Caco-2 (cell line): ENCODE measurements around the gene PRKAR2B. TPM values are rescaled to one million over a fixed set of nuclear protein-coding genes. Genes with fewer than 3 reads are reported as not detected.
"Not testable (repeated sequence)": the region's sequence is repeated elsewhere in the genome, so short reads cannot be mapped to it uniquely, and the experiment has no call there.

Source experiments
- BruUV-seq: library from RNA; stranded (reverse); fragments of 400-500 nt; replicated peaks from 2 replicates; lab custom pipeline; 2021; lab: Mats Ljungman, UMichigan
- CTCF ChIA-PET: fragments of 300-600 bp; sonication (Branson Sonifier 250); formaldehyde crosslinking; loops from one replicate; lab custom pipeline; 2022; ENCODE audit warnings: antibody characterized with exemption; lab: Charles Lee
- POLR2A ChIA-PET: fragments of 300-600 bp; sonication (Branson Sonifier 250); formaldehyde crosslinking; loops from one replicate; lab custom pipeline; 2022; ENCODE audit warnings: antibody characterized with exemption; lab: Charles Lee
- DNase-seq, 2 experiments: peaks; one replicate each; pipeline versions ENCODE4 v3.0.0 to v3.0.0-alpha.2; 2020 to 2022
- H3K27me3 ChIP-seq: replicated peaks from 2 replicates; pipeline ENCODE4 v1.6.0; 2011; ENCODE audit warnings: low read length; ENCODE audit not compliant: control insufficient read depth, insufficient read depth
- H3K36me3 ChIP-seq: 2 replicates; pipeline ENCODE4 v1.5.1; 2011; ENCODE audit warnings: low read length; ENCODE audit not compliant: control insufficient read depth, insufficient read depth
- H3K4me1 ChIP-seq: fragments of 250-450 bp; sonication (Bioruptor Pico); 2 replicates; pipeline ENCODE4 v1.5.1; 2020; ENCODE audit warnings: mild to moderate bottlenecking
- H3K4me3 ChIP-seq: 2 replicates; pipeline ENCODE4 v1.5.1; 2011; ENCODE audit warnings: low read depth, mild to moderate bottlenecking, control low read depth, low read length
- H3K9me3 ChIP-seq: fragments of 250-450 bp; sonication (Bioruptor Pico); 2 replicates; pipeline ENCODE4 v1.5.1; 2020; ENCODE audit warnings: mild to moderate bottlenecking, moderate library complexity
- H3K27ac Mint-ChIP-seq: one replicate; pipeline ENCODE4 v1.8.0; 2022; ENCODE audit warnings: mixed read lengths; ENCODE audit not compliant: unreplicated experiment
- H3K27me3 Mint-ChIP-seq: one replicate; pipeline ENCODE4 v1.8.0; 2022; ENCODE audit warnings: mixed read lengths; ENCODE audit not compliant: insufficient read depth, unreplicated experiment
- H3K36me3 Mint-ChIP-seq: one replicate; pipeline ENCODE4 v1.8.0; 2022; ENCODE audit warnings: mild to moderate bottlenecking, mixed read lengths; ENCODE audit not compliant: insufficient read depth, unreplicated experiment
- H3K4me1 Mint-ChIP-seq: one replicate; pipeline ENCODE4 v1.8.0; 2022; ENCODE audit warnings: low read depth, mixed read lengths; ENCODE audit not compliant: unreplicated experiment
- H3K4me3 Mint-ChIP-seq: one replicate; pipeline ENCODE4 v1.8.0; 2022; ENCODE audit warnings: mild to moderate bottlenecking, moderate library complexity, mixed read lengths; ENCODE audit not compliant: unreplicated experiment
- H3K9me3 Mint-ChIP-seq: one replicate; pipeline ENCODE4 v1.8.0; 2022; ENCODE audit warnings: mixed read lengths; ENCODE audit not compliant: unreplicated experiment
- intact Hi-C: fragments of 100-400 bp; cut with micrococcal nuclease; formaldehyde crosslinking; loops from one replicate; pipeline ENCODE4 v1.10.0; 2022; ENCODE audit not compliant: unreplicated experiment
- total RNA-seq: library from RNA; stranded (reverse); gene quantifications from 2 replicates; pipeline ENCODE4 v1.2.3, GENCODE V29; 2022
- TF ChIP-seq, protein P1 (sequence below), 2 experiments: fragments of 200-600 bp in 1 of 2; IDR thresholded peaks; 1 replicate in 1 of 2; 2 replicates in 1 of 2; pipeline versions ENCODE4 v1.5.1 to v1.8.0; 2011 to 2022; ENCODE audit warnings: antibody characterized with exemption in 1 of 2, control low read depth in 1 of 2, inconsistent platforms in 1 of 2, low read depth in 1 of 2, low read length in 1 of 2, mild to moderate bottlenecking in 1 of 2, moderate library complexity in 1 of 2; ENCODE audit not compliant: insufficient read depth in 1 of 2, severe bottlenecking in 1 of 2, unreplicated experiment in 1 of 2

The PRKAR2B gene
- total RNA-seq, 1 experiment from 2014 or later = 0.07 TPM

DNA sequence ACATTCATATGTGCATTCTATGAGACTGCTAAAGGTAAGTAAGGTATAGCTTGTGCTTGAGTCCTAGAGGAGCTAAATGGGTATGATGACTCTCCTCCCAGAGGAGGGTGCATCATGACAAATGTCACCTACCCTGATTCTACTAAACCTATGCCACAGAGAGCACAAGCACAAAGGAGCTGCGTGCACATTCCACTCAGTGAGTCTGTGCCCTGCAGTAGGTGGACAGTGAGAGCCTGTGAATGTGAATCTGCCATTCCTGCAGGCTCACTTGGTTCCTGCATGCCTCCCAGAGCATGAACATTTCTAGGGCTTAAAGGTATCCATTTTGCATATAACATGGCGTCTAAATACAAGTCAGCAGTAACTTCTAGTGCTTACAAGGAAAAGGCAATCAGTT lies 46.8 kb downstream of the PRKAR2B start:
- Histone ChIP-seq H3K4me1 (no peaks in the 10 kb centered on the region), H3K27me3 (no peaks in the 10 kb centered on the region; the same call in 1 of the 2 replicates), H3K36me3 (no peaks in the 10 kb centered on the region), H3K9me3 (no peaks in the 10 kb centered on the region), H3K4me3 (no peak overlapping the region)
- no peak overlapping the region for H3K27ac Mint-ChIP-seq
- POLR2A ChIA-PET = no interaction called here
- no TSS peak for BruUV-seq
- no peaks in the 10 kb centered on the region for H3K4me1 Mint-ChIP-seq
- H3K4me3 Mint-ChIP-seq = no peak overlapping the region
- CTCF ChIA-PET = no interaction called here
- intact Hi-C loops = no loop called here
- H3K36me3 Mint-ChIP-seq = no peaks in the 10 kb centered on the region
- TF ChIP-seq, protein P1, sequence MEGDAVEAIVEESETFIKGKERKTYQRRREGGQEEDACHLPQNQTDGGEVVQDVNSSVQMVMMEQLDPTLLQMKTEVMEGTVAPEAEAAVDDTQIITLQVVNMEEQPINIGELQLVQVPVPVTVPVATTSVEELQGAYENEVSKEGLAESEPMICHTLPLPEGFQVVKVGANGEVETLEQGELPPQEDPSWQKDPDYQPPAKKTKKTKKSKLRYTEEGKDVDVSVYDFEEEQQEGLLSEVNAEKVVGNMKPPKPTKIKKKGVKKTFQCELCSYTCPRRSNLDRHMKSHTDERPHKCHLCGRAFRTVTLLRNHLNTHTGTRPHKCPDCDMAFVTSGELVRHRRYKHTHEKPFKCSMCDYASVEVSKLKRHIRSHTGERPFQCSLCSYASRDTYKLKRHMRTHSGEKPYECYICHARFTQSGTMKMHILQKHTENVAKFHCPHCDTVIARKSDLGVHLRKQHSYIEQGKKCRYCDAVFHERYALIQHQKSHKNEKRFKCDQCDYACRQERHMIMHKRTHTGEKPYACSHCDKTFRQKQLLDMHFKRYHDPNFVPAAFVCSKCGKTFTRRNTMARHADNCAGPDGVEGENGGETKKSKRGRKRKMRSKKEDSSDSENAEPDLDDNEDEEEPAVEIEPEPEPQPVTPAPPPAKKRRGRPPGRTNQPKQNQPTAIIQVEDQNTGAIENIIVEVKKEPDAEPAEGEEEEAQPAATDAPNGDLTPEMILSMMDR (IDR thresholded peaks at IDR 0.05; ENCODE audit: insufficient read depth in 1 of 2, low read depth in 1 of 2, low read length in 1 of 2, severe bottlenecking in 1 of 2, unreplicated experiment in 1 of 2) = no peak
- H3K9me3 Mint-ChIP-seq = no peaks in the 10 kb centered on the region
- no peak for DNase-seq
- H3K27me3 Mint-ChIP-seq = peaks cover 10% of the 10 kb centered on the region

DNA sequence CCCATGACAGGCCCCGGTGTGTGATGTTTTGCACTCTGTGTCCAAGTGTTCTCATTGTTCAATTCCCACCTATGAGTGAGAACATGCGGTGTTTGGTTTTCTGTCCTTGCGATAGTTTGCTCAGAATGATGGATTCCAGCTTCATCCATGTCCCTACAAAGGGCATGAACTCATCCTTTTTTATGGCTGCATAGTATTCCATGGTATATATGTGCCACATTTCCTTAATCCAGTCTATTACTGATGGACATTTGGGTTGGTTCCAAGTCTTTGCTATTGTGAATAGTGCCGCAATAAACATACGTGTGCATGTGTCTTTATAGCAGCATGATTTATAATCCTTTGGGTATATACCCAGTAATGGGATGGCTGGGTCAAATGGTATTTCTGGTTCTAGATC lies 49.2 kb downstream of the PRKAR2B start:
- H3K9me3 Mint-ChIP-seq, H3K36me3 ChIP-seq, BruUV-seq, H3K27me3 ChIP-seq, H3K9me3 ChIP-seq, intact Hi-C loops, H3K4me1 Mint-ChIP-seq, H3K4me1 ChIP-seq, H3K4me3 ChIP-seq, DNase-seq, H3K4me3 Mint-ChIP-seq, POLR2A ChIA-PET, H3K27ac Mint-ChIP-seq, H3K36me3 Mint-ChIP-seq, CTCF ChIA-PET: not testable (repeated sequence)
- peaks cover 13% of the 10 kb centered on the region for H3K27me3 Mint-ChIP-seq

DNA sequence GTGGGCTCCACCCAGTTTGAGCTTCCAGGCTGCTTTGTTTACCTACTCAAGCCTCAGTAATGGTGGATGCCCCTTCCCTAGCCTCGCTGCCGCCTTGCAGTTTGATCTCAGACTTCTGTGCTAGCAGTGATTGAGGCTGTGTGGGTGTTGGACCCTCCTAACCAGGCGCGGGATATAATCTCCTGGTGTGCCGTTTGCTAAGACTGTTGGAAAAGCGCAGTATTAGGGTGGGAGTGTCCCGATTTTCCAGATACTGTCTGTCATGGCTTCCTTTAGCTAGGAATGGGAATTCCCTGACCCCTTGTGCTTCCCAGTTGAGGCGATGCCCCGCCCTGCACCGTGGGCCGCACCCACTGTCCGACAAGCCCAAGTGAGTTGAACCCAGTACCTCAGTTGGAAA lies 54.6 kb downstream of the PRKAR2B start:
- CTCF ChIA-PET, H3K27me3 ChIP-seq, H3K4me1 ChIP-seq, DNase-seq, H3K4me3 Mint-ChIP-seq, H3K36me3 ChIP-seq, H3K4me3 ChIP-seq, POLR2A ChIA-PET, H3K36me3 Mint-ChIP-seq, H3K27ac Mint-ChIP-seq, intact Hi-C loops, H3K9me3 Mint-ChIP-seq, BruUV-seq, H3K9me3 ChIP-seq, H3K4me1 Mint-ChIP-seq: not testable (repeated sequence)
- H3K27me3 Mint-ChIP-seq = peaks cover 13% of the 10 kb centered on the region

DNA sequence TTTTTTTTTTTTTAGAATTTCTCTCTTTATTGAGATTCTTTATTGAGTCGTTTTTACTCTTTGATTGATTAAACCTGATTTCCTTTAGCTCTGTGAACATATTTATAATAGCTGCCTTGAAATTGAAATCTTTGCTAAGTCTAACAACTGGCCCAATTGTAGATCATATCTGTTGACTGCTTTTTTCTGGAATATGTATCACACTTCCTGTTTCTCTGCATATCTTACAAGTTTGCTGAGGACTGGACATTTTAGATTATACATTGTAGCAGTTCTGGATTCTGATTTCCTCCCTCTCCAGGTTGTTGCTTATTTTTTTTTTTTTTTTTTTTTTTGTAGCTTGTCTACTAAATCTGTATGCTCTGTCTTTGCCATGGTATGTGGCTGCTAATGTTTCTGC lies 56.3 kb downstream of the PRKAR2B start:
- ChIA-PET CTCF (no interaction called here), POLR2A (no interaction called here)
- no peaks in the 10 kb centered on the region for H3K9me3 Mint-ChIP-seq
- no peak overlapping the region for H3K4me3 Mint-ChIP-seq
- intact Hi-C loops = no loop called here
- H3K4me3 ChIP-seq = no peak overlapping the region
- H3K27me3 Mint-ChIP-seq = peaks cover 13% of the 10 kb centered on the region
- H3K36me3 ChIP-seq = no peaks in the 10 kb centered on the region
- H3K27ac Mint-ChIP-seq = no peak overlapping the region
- no peaks in the 10 kb centered on the region; the same call in 1 of the 2 replicates for H3K27me3 ChIP-seq
- no peaks in the 10 kb centered on the region for H3K4me1 Mint-ChIP-seq
- BruUV-seq = no TSS peak
- TF ChIP-seq, protein P1 (IDR thresholded peaks at IDR 0.05; ENCODE audit: insufficient read depth in 1 of 2, low read depth in 1 of 2, low read length in 1 of 2, severe bottlenecking in 1 of 2, unreplicated experiment in 1 of 2) = no peak
- DNase-seq = no peak
- H3K36me3 Mint-ChIP-seq = no peaks in the 10 kb centered on the region
- H3K9me3 ChIP-seq = peaks cover 5% of the 10 kb centered on the region; the same call in 1 of the 2 replicates
- H3K4me1 ChIP-seq = no peaks in the 10 kb centered on the region
